HEK293 (cell line): ENCODE data around the gene ANP32A.

ENCODE experiments used
- AEBP2 ChIP-seq: fragments of 450-650 bp; formaldehyde crosslinking; IDR thresholded peaks from 2 replicates; pipeline ENCODE4 v1.5.1; 2016; ENCODE audit warnings: missing biosample characterization, missing genetic modification characterization, borderline replicate concordance
- CTCF ChIP-seq: fragments of 450-650 bp; formaldehyde crosslinking; IDR thresholded peaks from 2 replicates; pipeline ENCODE4 v1.5.1; 2016; ENCODE audit warnings: missing biosample characterization, missing genetic modification characterization
- GLIS1 ChIP-seq: fragments of 450-650 bp; formaldehyde crosslinking; IDR thresholded peaks from 2 replicates; pipeline ENCODE4 v1.5.1; 2016; ENCODE audit warnings: missing biosample characterization, missing genetic modification characterization
- HOXD13 ChIP-seq: sonication (generic); formaldehyde crosslinking; IDR thresholded peaks from 2 replicates; pipeline ENCODE4 v1.8.0; 2022; ENCODE audit warnings: missing genetic modification reagents, borderline replicate concordance
- INSM2 ChIP-seq: fragments of 450-650 bp; formaldehyde crosslinking; IDR thresholded peaks from 2 replicates; pipeline ENCODE4 v1.5.1; 2016; ENCODE audit warnings: missing biosample characterization, missing genetic modification characterization
- KLF8 ChIP-seq: fragments of 450-650 bp; formaldehyde crosslinking; IDR thresholded peaks from 2 replicates; pipeline ENCODE4 v1.5.1; 2016; ENCODE audit warnings: missing biosample characterization, missing genetic modification characterization
- PRDM10 ChIP-seq: fragments of 450-650 bp; formaldehyde crosslinking; IDR thresholded peaks from 2 replicates; pipeline ENCODE4 v1.5.1; 2016; ENCODE audit warnings: missing biosample characterization, missing genetic modification characterization
- SP2 ChIP-seq: fragments of 450-650 bp; formaldehyde crosslinking; IDR thresholded peaks from 2 replicates; pipeline ENCODE4 v1.5.1; 2016; ENCODE audit warnings: missing biosample characterization, missing genetic modification characterization
- SP7 ChIP-seq: fragments of 450-650 bp; formaldehyde crosslinking; IDR thresholded peaks from 2 replicates; pipeline ENCODE4 v1.5.1; 2016; ENCODE audit warnings: missing biosample characterization, missing genetic modification characterization
- TSHZ1 ChIP-seq: fragments of 450-650 bp; formaldehyde crosslinking; IDR thresholded peaks from 2 replicates; pipeline ENCODE4 v1.5.1; 2016; ENCODE audit warnings: missing biosample characterization, missing genetic modification characterization, borderline replicate concordance
- ZEB2 ChIP-seq: fragments of 450-650 bp; formaldehyde crosslinking; IDR thresholded peaks from 2 replicates; pipeline ENCODE4 v1.5.1; 2016; ENCODE audit warnings: missing biosample characterization, missing genetic modification characterization
- ZNF280D ChIP-seq: fragments of 450-650 bp; formaldehyde crosslinking; IDR thresholded peaks from 2 replicates; pipeline ENCODE4 v1.5.1; 2016; ENCODE audit warnings: missing biosample characterization, missing genetic modification characterization
- ZNF398 ChIP-seq: fragments of 450-650 bp; formaldehyde crosslinking; IDR thresholded peaks from 2 replicates; pipeline ENCODE4 v1.5.1; 2017; ENCODE audit warnings: missing biosample characterization, missing genetic modification characterization
- ZNF600 ChIP-seq: fragments of 450-650 bp; formaldehyde crosslinking; IDR thresholded peaks from 2 replicates; pipeline ENCODE4 v1.5.1; 2016; ENCODE audit warnings: missing biosample characterization, missing genetic modification characterization
- ZNF660 ChIP-seq: fragments of 450-650 bp; IDR thresholded peaks from 2 replicates; pipeline ENCODE4 v1.5.1; 2018; ENCODE audit warnings: missing biosample characterization, mild to moderate bottlenecking, missing genetic modification characterization
- ZNF76 ChIP-seq: fragments of 450-650 bp; formaldehyde crosslinking; IDR thresholded peaks from 2 replicates; pipeline ENCODE4; 2016; ENCODE audit warnings: low read depth, missing biosample characterization, missing genetic modification characterization, borderline replicate concordance
- ZNF830 ChIP-seq: fragments of 450-650 bp; IDR thresholded peaks from 2 replicates; pipeline ENCODE4 v1.5.0; 2018; ENCODE audit warnings: missing biosample characterization, missing genetic modification characterization, low read depth, mild to moderate bottlenecking, moderate library complexity
- ZXDB ChIP-seq: fragments of 450-650 bp; formaldehyde crosslinking; IDR thresholded peaks from 2 replicates; pipeline ENCODE4 v1.5.1; 2016; ENCODE audit warnings: missing biosample characterization, missing genetic modification characterization

The ANP32A gene

GRCh38 chr15:68768321-68768720, 52.4 kb downstream of the ANP32A start (continued):
- peak; percentile 75; the same call in 1 of the 2 replicates for TF ChIP-seq TSHZ1 (tag by site-specific recombination)
- TF ChIP-seq CTCF, result no peak
- 0 out of 2 replicates have a peak, but pooled peaks have one; percentile 39 for TF ChIP-seq INSM2
- TF ChIP-seq ZXDB, result no peak
- TF ChIP-seq ZNF398 (tag by site-specific recombination), result peak; percentile 54; the same call in 1 of the 2 replicates
- 0 out of 2 replicates have a peak, but pooled peaks have one; percentile 10 for TF ChIP-seq HOXD13 (CRISPR knock-in tag)
- TF ChIP-seq AEBP2 (tag by site-specific recombination), result no peak
- TF ChIP-seq ZNF830 (tag by site-specific recombination), result no peak
- TF ChIP-seq GLIS1 (tag by site-specific recombination), result peak; percentile 69
- TF ChIP-seq SP7 (tag by site-specific recombination), result 0 out of 2 replicates have a peak, but pooled peaks have one; percentile 65
- TF ChIP-seq ZNF76 (tag by site-specific recombination), result peak; percentile 29; the same call in 1 of the 2 replicates
- 0 out of 2 replicates have a peak, but pooled peaks have one; percentile 8 for TF ChIP-seq SP2 (tag by site-specific recombination)
- 0 out of 2 replicates have a peak, but pooled peaks have one; percentile 26 for TF ChIP-seq ZNF600 (tag by site-specific recombination)
- TF ChIP-seq PRDM10, result peak; percentile 69
- no peak for TF ChIP-seq ZNF280D (tag by site-specific recombination)
- TF ChIP-seq ZEB2 (tag by site-specific recombination), result 0 out of 2 replicates have a peak, but pooled peaks have one; percentile 29
- 0 out of 2 replicates have a peak, but pooled peaks have one; percentile 29 for TF ChIP-seq ZNF660 (tag by site-specific recombination)
- TF ChIP-seq KLF8 (tag by site-specific recombination), result 0 out of 2 replicates have a peak, but pooled peaks have one; percentile 32
